Measurements from ENCODE around the gene ACOT7.
A peak's percentile ranks its signal among the peaks of the same experiment; 100 is the strongest.

ACOT7 gene

GRCh38 chr1:6347641-6348487 lies 45.7 kb downstream of the ACOT7 start:
- TF ChIP-seq EZH2phosphoT487 (IDR thresholded peaks at IDR 0.05; ENCODE audit: borderline replicate concordance, low read length), result no peak
- peak; percentile 90 for TF ChIP-seq CTCF (IDR thresholded peaks at IDR 0.05; ENCODE audit: low read depth, low read length, poor library complexity, severe bottlenecking)
- H3K4me2 ChIP-seq (ENCODE audit: low read length), result no peak overlapping the region
- H3K79me2 ChIP-seq (ENCODE audit: control insufficient read depth, low read length), result peaks cover 7% of the 10 kb centered on the region; the same call in 1 of the 2 replicates

GRCh38 chr1:6345460-6345859 lies 48.1 kb downstream of the ACOT7 start:
- Histone ChIP-seq H4K20me1 (ENCODE audit: control insufficient read depth, insufficient read depth, low read depth, low read length) (peaks cover 10% of the 10 kb centered on the region; the same call in 1 of the 2 replicates), H3F3A (ENCODE audit: control insufficient read depth, insufficient read depth) (no peaks in the 10 kb centered on the region), H3K9me2 (replicated peaks; ENCODE audit: control insufficient read depth, low read length) (no peaks in the 10 kb centered on the region), H3K4me1 (ENCODE audit: control insufficient read depth, low read length) (no peaks in the 10 kb centered on the region), H3K9me3 (ENCODE audit: control insufficient read depth, insufficient read depth, low read length) (no peaks in the 10 kb centered on the region), H3K4me2 (ENCODE audit: low read length) (no peak overlapping the region), H3K79me2 (ENCODE audit: control insufficient read depth, low read length) (peaks cover 2% of the 10 kb centered on the region; the same call in 1 of the 2 replicates), H3K36me3 (ENCODE audit: control insufficient read depth, low read length) (no peaks in the 10 kb centered on the region), H3K27me3 (ENCODE audit: control insufficient read depth, low read length) (no peaks in the 10 kb centered on the region), H3K4me3 (ENCODE audit: low read length) (no peak overlapping the region), H3K27ac (ENCODE audit: low read depth, low read length) (no peak overlapping the region)
- TF ChIP-seq CTCF (IDR thresholded peaks at IDR 0.05; ENCODE audit: low read depth, low read length, poor library complexity, severe bottlenecking) (no peak), EZH2phosphoT487 (IDR thresholded peaks at IDR 0.05; ENCODE audit: borderline replicate concordance, low read length) (no peak)

More at GRCh38 chr1:6347641-6348487, 45.7 kb downstream of the ACOT7 start:
- H4K20me1 ChIP-seq (ENCODE audit: control insufficient read depth, insufficient read depth, low read depth, low read length), result peaks cover 7% of the 10 kb centered on the region; the same call in 1 of the 2 replicates
- no peak overlapping the region for H3K4me3 ChIP-seq (ENCODE audit: low read length)
- H3K36me3 ChIP-seq (ENCODE audit: control insufficient read depth, low read length), result no peaks in the 10 kb centered on the region
- no peaks in the 10 kb centered on the region for H3K27me3 ChIP-seq (ENCODE audit: control insufficient read depth, low read length)
- no peaks in the 10 kb centered on the region for H3K9me3 ChIP-seq (ENCODE audit: control insufficient read depth, insufficient read depth, low read length)
- no peaks in the 10 kb centered on the region for H3K9me2 ChIP-seq (replicated peaks; ENCODE audit: control insufficient read depth, low read length)
- no peak overlapping the region for H3K27ac ChIP-seq (ENCODE audit: low read depth, low read length)
- H3F3A ChIP-seq (ENCODE audit: control insufficient read depth, insufficient read depth), result no peaks in the 10 kb centered on the region
- no peaks in the 10 kb centered on the region for H3K4me1 ChIP-seq (ENCODE audit: control insufficient read depth, low read length)

- no peak overlapping the region for H3K27ac ChIP-seq (ENCODE audit: low read depth, low read length)
- no peaks in the 10 kb centered on the region for H3K79me2 ChIP-seq (ENCODE audit: control insufficient read depth, low read length)
- TF ChIP-seq EZH2phosphoT487 (IDR thresholded peaks at IDR 0.05; ENCODE audit: borderline replicate concordance, low read length) (no peak), CTCF (IDR thresholded peaks at IDR 0.05; ENCODE audit: low read depth, low read length, poor library complexity, severe bottlenecking) (no peak)
- no peak overlapping the region for H3K4me2 ChIP-seq (ENCODE audit: low read length)
- no peaks in the 10 kb centered on the region for H3K27me3 ChIP-seq (ENCODE audit: control insufficient read depth, low read length)
- no peaks in the 10 kb centered on the region for H3K9me2 ChIP-seq (replicated peaks; ENCODE audit: control insufficient read depth, low read length)
- H3K4me3 ChIP-seq (ENCODE audit: low read length), result no peak overlapping the region
- H3K9me3 ChIP-seq (ENCODE audit: control insufficient read depth, insufficient read depth, low read length), result no peaks in the 10 kb centered on the region
- H3F3A ChIP-seq (ENCODE audit: control insufficient read depth, insufficient read depth), result no peaks in the 10 kb centered on the region
- no peaks in the 10 kb centered on the region for H3K36me3 ChIP-seq (ENCODE audit: control insufficient read depth, low read length)
- H3K4me1 ChIP-seq (ENCODE audit: control insufficient read depth, low read length), result no peaks in the 10 kb centered on the region
- H4K20me1 ChIP-seq (ENCODE audit: control insufficient read depth, insufficient read depth, low read depth, low read length), result peaks cover 10% of the 10 kb centered on the region; the same call in 1 of the 2 replicates
These were observed 48.6 kb downstream of the ACOT7 start for GRCh38 chr1:6345009-6345408.
